ENCODE measurements around the gene CLK2.

DNA sequence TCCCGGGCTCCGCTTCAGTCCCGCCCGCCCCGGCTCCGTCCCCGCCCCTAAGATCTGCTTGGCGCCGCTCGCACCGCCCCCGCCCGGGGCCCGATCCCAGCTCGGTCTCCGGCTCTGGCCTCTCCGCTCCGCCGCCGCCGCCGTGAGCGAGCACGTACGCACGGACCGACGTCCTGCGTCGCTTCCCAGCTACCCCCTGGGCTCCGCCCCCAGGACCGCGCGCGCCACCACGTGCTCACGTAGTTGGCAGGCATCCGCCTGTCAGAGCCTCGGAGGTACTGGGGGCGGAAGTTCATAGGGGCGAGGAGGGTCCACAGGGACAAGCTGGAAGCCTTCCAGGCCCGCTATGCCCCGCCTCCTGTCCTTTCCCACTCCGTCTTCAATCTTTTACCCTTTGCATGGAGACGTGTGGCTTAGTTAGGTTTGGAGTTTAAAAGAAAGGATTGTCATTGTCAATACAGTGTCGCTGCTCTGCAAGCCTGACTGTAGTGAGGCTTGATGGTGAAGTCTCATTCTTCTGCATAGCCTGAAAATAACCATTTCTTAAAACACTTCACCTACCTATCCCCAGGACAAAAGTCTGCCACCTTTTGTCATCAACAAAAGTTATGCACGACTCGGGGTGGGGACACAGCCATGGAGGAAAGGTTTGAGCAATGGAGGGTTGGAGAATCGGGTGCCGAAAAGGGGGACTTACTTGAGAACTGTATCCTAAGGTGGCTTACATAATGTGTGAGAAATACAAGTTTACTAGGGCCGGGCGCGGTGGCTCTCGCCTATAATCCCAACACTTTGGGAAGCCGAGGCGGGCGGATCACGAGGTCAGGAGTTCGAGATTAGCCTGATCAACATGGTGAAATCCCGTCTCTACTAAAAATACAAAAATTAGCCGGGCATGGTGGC, at the start of gene CLK2:
- TF ChIP-seq, protein P1, sequence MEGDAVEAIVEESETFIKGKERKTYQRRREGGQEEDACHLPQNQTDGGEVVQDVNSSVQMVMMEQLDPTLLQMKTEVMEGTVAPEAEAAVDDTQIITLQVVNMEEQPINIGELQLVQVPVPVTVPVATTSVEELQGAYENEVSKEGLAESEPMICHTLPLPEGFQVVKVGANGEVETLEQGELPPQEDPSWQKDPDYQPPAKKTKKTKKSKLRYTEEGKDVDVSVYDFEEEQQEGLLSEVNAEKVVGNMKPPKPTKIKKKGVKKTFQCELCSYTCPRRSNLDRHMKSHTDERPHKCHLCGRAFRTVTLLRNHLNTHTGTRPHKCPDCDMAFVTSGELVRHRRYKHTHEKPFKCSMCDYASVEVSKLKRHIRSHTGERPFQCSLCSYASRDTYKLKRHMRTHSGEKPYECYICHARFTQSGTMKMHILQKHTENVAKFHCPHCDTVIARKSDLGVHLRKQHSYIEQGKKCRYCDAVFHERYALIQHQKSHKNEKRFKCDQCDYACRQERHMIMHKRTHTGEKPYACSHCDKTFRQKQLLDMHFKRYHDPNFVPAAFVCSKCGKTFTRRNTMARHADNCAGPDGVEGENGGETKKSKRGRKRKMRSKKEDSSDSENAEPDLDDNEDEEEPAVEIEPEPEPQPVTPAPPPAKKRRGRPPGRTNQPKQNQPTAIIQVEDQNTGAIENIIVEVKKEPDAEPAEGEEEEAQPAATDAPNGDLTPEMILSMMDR (IDR thresholded peaks at IDR 0.05; ENCODE audit: poor library complexity, severe bottlenecking), result peak; percentile 28
- peak; percentile 92 for TF ChIP-seq POLR2AphosphoS5 (IDR thresholded peaks at IDR 0.05)
